ENCODE results near the gene S100B. TPM values are rescaled to one million over a fixed set of nuclear protein-coding genes. Genes with fewer than 3 reads are reported as not detected.

Gene S100B
- total RNA-seq (not detected in 2 replicates), polyA plus RNA-seq (0.24 and 1.1 TPM in 2 replicates), polyA minus RNA-seq (0.43 TPM in 2 replicates)
- 1.2 TPM for total RNA-seq (2013)

DNA sequence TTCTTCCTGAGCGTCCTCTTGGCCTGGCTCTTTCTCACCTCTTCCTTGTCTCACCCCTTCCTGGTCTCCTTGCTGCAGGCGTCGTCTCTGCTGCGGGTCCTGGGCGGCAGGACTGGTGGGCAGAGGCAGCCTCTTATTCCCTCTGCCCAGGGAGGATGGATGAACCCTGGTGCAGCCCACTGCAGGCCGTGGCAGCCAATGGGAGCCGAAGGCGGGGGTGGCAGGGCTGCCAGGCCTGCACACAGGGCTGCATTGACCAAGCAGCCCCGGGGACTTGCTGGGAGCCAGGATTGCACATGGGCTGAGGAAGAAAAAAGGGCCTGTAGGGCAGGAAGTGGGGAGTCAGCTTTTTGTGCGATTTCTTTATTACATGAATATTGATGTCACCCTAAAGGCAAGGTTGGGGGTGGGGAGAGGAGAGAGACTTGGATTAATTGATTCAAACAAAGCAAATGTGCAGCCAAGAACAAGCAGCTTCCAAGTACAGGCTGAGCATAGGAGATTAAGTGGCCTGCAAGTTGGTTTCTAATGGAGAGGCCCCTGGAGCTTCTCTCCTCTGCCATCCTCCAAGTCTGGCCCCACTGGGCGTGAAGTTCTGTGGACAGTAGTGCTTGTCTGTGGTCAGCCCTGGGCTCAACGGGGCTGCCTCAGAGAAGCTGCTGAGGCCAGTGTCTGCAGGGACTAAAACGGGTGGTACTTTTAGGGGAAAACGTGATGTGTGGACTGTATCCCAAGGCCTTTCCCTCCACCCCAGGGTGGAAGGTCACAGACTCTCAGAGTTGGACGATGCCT is at the start of gene S100B:
Gene S100B, minus strand, starts transcription at position 108 of the 792 bp plus-strand sequence. CDS start 2,667 bp downstream, outside the sequence.
- DNase-seq (no peak), ATAC-seq (ENCODE audit: low read depth) (no peak)
- H3K27me3 Mint-ChIP-seq: peaks cover 4% of the 10 kb centered on the region
- Histone ChIP-seq H3K9me3 (ENCODE audit: control extremely low read depth in 1 of 3, control insufficient read depth in 2 of 3, insufficient read depth in 1 of 3, low read length in 2 of 3) (peaks cover 0 to 4% (median 2%) of the 10 kb centered on the region in 3 donors), H3K4me2 (replicated peaks; ENCODE audit: low read depth, low read length, poor library complexity, severe bottlenecking) (peak within 1 kb of the TSS; percentile 42), H3K36me3 (replicated peaks in 1 of 2; ENCODE audit: control extremely low read depth in 1 of 2, control insufficient read depth in 1 of 2, extremely low read depth in 1 of 2, insufficient read depth in 2 of 2, low read length in 1 of 2) (no peaks in the 10 kb centered on the region), H3K4me1 (ENCODE audit: control insufficient read depth in 2 of 2, insufficient read depth in 2 of 2, low read length in 2 of 2) (peaks cover 9 to 23% of the 10 kb centered on the region in 2 donors), H3K27me3 (replicated peaks in 1 of 4; ENCODE audit: control extremely low read depth in 1 of 4, control insufficient read depth in 3 of 4, insufficient read depth in 4 of 4, low read length in 3 of 4) (no peaks in the 10 kb centered on the region), H3K4me3 (ENCODE audit: control extremely low read depth in 1 of 5, extremely low read depth in 1 of 5, insufficient read depth in 1 of 5, low read depth in 2 of 5, low read length in 4 of 5) (no peak within 1 kb of the TSS), H3K27ac (ENCODE audit: low read length in 2 of 2) (no peak within 1 kb of the TSS), H2AFZ (ENCODE audit: insufficient read depth, low read depth, low read length, poor library complexity, severe bottlenecking) (peak within 1 kb of the TSS; percentile 26), H3K9ac (ENCODE audit: low read length) (no peak within 1 kb of the TSS), H4K20me1 (ENCODE audit: control insufficient read depth, insufficient read depth, low read length, poor library complexity, severe bottlenecking) (no peaks in the 10 kb centered on the region), H3K79me2 (ENCODE audit: control insufficient read depth, insufficient read depth, low read length) (no peaks in the 10 kb centered on the region)
- ChIA-PET CTCF (no interaction called here), POLR2A (no interaction called here)
- H3K27ac Mint-ChIP-seq: no peak within 1 kb of the TSS
- H3K9me3 Mint-ChIP-seq (ENCODE audit: insufficient read depth): no peaks in the 10 kb centered on the region
- H3K4me3 Mint-ChIP-seq: no peak within 1 kb of the TSS
- H3K4me1 Mint-ChIP-seq: peaks cover 23% of the 10 kb centered on the region
- 89% methylated on average over 14 of the region's 15 CpGs for WGBS (ENCODE audit: insufficient coverage)
- intact Hi-C loops (cut with micrococcal nuclease): no loop called here
- TF ChIP-seq, protein P1, sequence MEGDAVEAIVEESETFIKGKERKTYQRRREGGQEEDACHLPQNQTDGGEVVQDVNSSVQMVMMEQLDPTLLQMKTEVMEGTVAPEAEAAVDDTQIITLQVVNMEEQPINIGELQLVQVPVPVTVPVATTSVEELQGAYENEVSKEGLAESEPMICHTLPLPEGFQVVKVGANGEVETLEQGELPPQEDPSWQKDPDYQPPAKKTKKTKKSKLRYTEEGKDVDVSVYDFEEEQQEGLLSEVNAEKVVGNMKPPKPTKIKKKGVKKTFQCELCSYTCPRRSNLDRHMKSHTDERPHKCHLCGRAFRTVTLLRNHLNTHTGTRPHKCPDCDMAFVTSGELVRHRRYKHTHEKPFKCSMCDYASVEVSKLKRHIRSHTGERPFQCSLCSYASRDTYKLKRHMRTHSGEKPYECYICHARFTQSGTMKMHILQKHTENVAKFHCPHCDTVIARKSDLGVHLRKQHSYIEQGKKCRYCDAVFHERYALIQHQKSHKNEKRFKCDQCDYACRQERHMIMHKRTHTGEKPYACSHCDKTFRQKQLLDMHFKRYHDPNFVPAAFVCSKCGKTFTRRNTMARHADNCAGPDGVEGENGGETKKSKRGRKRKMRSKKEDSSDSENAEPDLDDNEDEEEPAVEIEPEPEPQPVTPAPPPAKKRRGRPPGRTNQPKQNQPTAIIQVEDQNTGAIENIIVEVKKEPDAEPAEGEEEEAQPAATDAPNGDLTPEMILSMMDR (IDR thresholded peaks at IDR 0.05): no peak
- no peak for TF ChIP-seq EZH2 (IDR thresholded peaks at IDR 0.05; ENCODE audit: borderline replicate concordance, insufficient read depth, low read depth, low read length, poor library complexity, severe bottlenecking)

DNA sequence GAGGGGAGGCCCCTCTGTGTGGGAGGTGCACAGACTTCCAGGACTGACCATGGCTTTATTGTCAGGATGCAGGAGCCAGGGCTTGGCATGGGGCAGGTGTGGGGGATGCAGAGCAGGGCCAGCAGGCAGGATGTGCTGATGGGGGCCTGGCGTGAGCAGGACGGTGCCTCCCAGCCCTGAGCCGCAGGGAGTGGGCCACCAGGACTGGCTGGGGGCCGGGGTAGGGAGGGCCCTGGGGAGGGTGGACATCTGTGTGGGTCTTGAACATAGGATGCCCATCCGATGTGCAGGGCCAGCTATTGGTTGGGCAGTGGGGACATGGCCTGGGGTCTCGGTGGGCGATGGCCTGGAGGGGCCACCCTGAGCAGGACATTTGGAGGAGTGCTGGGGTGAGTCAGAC is 46.2 kb upstream of the S100B start:
- CTCF ChIA-PET: no interaction called here
- intact Hi-C loops (cut with micrococcal nuclease): no loop called here
- DNase-seq (no peak), ATAC-seq (ENCODE audit: low read depth) (no peak)
- 99% methylated on average over 7 of the region's 7 CpGs for WGBS (ENCODE audit: insufficient coverage)
- Histone ChIP-seq H3K4me2 (replicated peaks; ENCODE audit: low read depth, low read length, poor library complexity, severe bottlenecking) (no peak overlapping the region), H3K4me3 (ENCODE audit: control extremely low read depth in 1 of 5, extremely low read depth in 1 of 5, insufficient read depth in 1 of 5, low read depth in 2 of 5, low read length in 4 of 5) (no peak overlapping the region), H4K20me1 (ENCODE audit: control insufficient read depth, insufficient read depth, low read length, poor library complexity, severe bottlenecking) (peaks cover 44% of the 10 kb centered on the region), H3K36me3 (replicated peaks in 1 of 2; ENCODE audit: control extremely low read depth in 1 of 2, control insufficient read depth in 1 of 2, extremely low read depth in 1 of 2, insufficient read depth in 2 of 2, low read length in 1 of 2) (peaks cover 6 to 90% of the 10 kb centered on the region in 2 experiments), H3K9me3 (ENCODE audit: control extremely low read depth in 1 of 3, control insufficient read depth in 2 of 3, insufficient read depth in 1 of 3, low read length in 2 of 3) (peaks cover 0 to 14% (median 10%) of the 10 kb centered on the region in 3 donors), H3K4me1 (ENCODE audit: control insufficient read depth in 2 of 2, insufficient read depth in 2 of 2, low read length in 2 of 2) (no peaks in the 10 kb centered on the region), H3K27me3 (replicated peaks in 1 of 4; ENCODE audit: control extremely low read depth in 1 of 4, control insufficient read depth in 3 of 4, insufficient read depth in 4 of 4, low read length in 3 of 4) (no peaks in the 10 kb centered on the region), H3K9ac (ENCODE audit: low read length) (no peak overlapping the region), H2AFZ (ENCODE audit: insufficient read depth, low read depth, low read length, poor library complexity, severe bottlenecking) (no peak overlapping the region), H3K79me2 (ENCODE audit: control insufficient read depth, insufficient read depth, low read length) (peaks cover 27% of the 10 kb centered on the region), H3K27ac (ENCODE audit: low read length in 2 of 2) (no peak overlapping the region)
- H3K27ac Mint-ChIP-seq: no peak overlapping the region
- H3K9me3 Mint-ChIP-seq (ENCODE audit: insufficient read depth): peaks cover 4% of the 10 kb centered on the region
- no peaks in the 10 kb centered on the region for H3K27me3 Mint-ChIP-seq
- POLR2A ChIA-PET: no interaction called here
- H3K4me3 Mint-ChIP-seq: no peak overlapping the region
- H3K4me1 Mint-ChIP-seq: no peaks in the 10 kb centered on the region
- TF ChIP-seq EZH2 (IDR thresholded peaks at IDR 0.05; ENCODE audit: borderline replicate concordance, insufficient read depth, low read depth, low read length, poor library complexity, severe bottlenecking): no peak
- TF ChIP-seq, protein P1 (IDR thresholded peaks at IDR 0.05): no peak

All from B cell (primary cell).